Testis (tissue), 2 donors: Measurements from ENCODE around the gene GATAD2B.

Experiments
- POLR2A ChIP-seq: fragments of 450-650 bp; IDR thresholded peaks from one replicate; pipeline ENCODE4 v1.6.1; 2017; ENCODE audit warnings: antibody characterized with exemption, mild to moderate bottlenecking, moderate library complexity
- TF ChIP-seq, protein P1 (sequence below), 3 experiments: fragments of 450-650 bp in 2 of 3; fragments of 200-600 bp in 1 of 3; sonication (generic) in 1 of 3; IDR thresholded peaks; one replicate each; pipeline ENCODE4 v1.5.1; 2016 to 2019; ENCODE audit warnings: antibody characterized with exemption in 3 of 3, mild to moderate bottlenecking in 2 of 3, moderate library complexity in 1 of 3

DNA sequence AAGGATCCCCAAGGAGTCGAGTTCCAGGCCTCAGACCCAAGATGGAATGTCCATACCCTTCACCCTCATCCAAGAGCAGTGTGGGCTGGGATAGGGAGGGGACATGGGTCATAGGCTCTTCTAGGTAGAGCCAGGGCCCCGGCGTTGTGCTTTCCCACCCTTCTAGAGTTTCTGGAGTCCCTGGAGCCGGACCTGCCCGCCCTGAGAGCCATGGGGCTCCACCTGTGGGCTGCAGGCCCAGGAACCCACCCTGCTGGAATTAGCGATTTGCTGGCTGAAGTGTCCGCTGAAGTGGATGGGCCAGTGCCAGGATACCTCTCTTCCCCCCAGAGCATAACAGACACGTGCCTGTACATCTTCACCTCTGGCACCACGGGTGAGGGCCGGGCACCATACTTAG lies 146.4 kb downstream of the GATAD2B start:
- TF ChIP-seq POLR2A = no peak
- TF ChIP-seq, protein P1, sequence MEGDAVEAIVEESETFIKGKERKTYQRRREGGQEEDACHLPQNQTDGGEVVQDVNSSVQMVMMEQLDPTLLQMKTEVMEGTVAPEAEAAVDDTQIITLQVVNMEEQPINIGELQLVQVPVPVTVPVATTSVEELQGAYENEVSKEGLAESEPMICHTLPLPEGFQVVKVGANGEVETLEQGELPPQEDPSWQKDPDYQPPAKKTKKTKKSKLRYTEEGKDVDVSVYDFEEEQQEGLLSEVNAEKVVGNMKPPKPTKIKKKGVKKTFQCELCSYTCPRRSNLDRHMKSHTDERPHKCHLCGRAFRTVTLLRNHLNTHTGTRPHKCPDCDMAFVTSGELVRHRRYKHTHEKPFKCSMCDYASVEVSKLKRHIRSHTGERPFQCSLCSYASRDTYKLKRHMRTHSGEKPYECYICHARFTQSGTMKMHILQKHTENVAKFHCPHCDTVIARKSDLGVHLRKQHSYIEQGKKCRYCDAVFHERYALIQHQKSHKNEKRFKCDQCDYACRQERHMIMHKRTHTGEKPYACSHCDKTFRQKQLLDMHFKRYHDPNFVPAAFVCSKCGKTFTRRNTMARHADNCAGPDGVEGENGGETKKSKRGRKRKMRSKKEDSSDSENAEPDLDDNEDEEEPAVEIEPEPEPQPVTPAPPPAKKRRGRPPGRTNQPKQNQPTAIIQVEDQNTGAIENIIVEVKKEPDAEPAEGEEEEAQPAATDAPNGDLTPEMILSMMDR (IDR thresholded peaks at IDR 0.05) = no peak
